GM12873 (cell line): ENCODE data around the gene CCDC160.

Experiments used
- CTCF ChIP-seq: IDR thresholded peaks from 2 replicates; pipeline ENCODE4 v1.5.1; 2012; ENCODE audit warnings: low read depth, mild to moderate bottlenecking, moderate library complexity, low read length, control low read depth; ENCODE audit not compliant: insufficient read depth; ENCODE audit errors: missing control alignments

The CCDC160 gene

GRCh38 chrX:134236626-134237614 lies at the start of gene CCDC160:
Gene CCDC160 (plus strand): TSS chrX:134237182. CDS start chrX:134244801, 7,619 bp downstream.
- no peak for TF ChIP-seq CTCF

GRCh38 chrX:134191281-134191680 lies 45.7 kb upstream of the CCDC160 start:
- no peak for TF ChIP-seq CTCF

- TF ChIP-seq CTCF = no peak
These were observed 42.1 kb upstream of the CCDC160 start for GRCh38 chrX:134194915-134195314.

- TF ChIP-seq CTCF = no peak
These were observed 34.4 kb upstream of the CCDC160 start for GRCh38 chrX:134202561-134202960.

- no peak for TF ChIP-seq CTCF
These were observed 30.8 kb upstream of the CCDC160 start for GRCh38 chrX:134206221-134206620.

- TF ChIP-seq CTCF = no peak
These were observed 26.5 kb upstream of the CCDC160 start for GRCh38 chrX:134210465-134210864.

GRCh38 chrX:134235236-134235635 lies 1.7 kb upstream of the CCDC160 start:
- no peak for TF ChIP-seq CTCF
